AG09309 (cell line): ENCODE measurements around the gene RYR2.

ENCODE experiments used
- DNase-seq: peaks from one replicate; pipeline ENCODE4 v3.0.0-alpha.2; 2010; ENCODE audit warnings: low read depth
- H3K4me3 ChIP-seq: 2 replicates; pipeline ENCODE4 v1.5.1; 2011; ENCODE audit warnings: mild to moderate bottlenecking, low read depth, low read length, moderate library complexity; ENCODE audit not compliant: control insufficient read depth
- CTCF ChIP-seq: IDR thresholded peaks from 2 replicates; pipeline ENCODE4 v1.5.1; 2011; ENCODE audit warnings: mild to moderate bottlenecking, low read depth, low read length, inconsistent platforms; ENCODE audit not compliant: insufficient read depth, control insufficient read depth; ENCODE audit errors: missing control alignments

Gene RYR2

GRCh38 chr1:237416924-237417655 lies 375.1 kb downstream of the RYR2 start:
- no peak for DNase-seq
- H3K4me3 ChIP-seq: no peak overlapping the region
- TF ChIP-seq CTCF: no peak

GRCh38 chr1:237428809-237429208 lies 386.8 kb downstream of the RYR2 start:
- no peak overlapping the region for H3K4me3 ChIP-seq
- TF ChIP-seq CTCF: no peak
- DNase-seq: no peak

- no peak for TF ChIP-seq CTCF
- no peak overlapping the region for H3K4me3 ChIP-seq
- no peak for DNase-seq
These were observed 387.3 kb downstream of the RYR2 start for GRCh38 chr1:237429252-237429651.

- TF ChIP-seq CTCF: no peak
- DNase-seq: no peak
- no peak overlapping the region for H3K4me3 ChIP-seq
These were observed 389.5 kb downstream of the RYR2 start for GRCh38 chr1:237431448-237431847.

- TF ChIP-seq CTCF: no peak
- H3K4me3 ChIP-seq: no peak overlapping the region
- no peak for DNase-seq
These were observed 398.4 kb downstream of the RYR2 start for GRCh38 chr1:237440346-237440745.

- no peak overlapping the region for H3K4me3 ChIP-seq
- no peak for DNase-seq
- TF ChIP-seq CTCF: no peak
These were observed 402.3 kb downstream of the RYR2 start for GRCh38 chr1:237444120-237444790.
